ENCODE data around the gene BRPF1. TPM values are rescaled to one million over a fixed set of nuclear protein-coding genes. Genes with fewer than 3 reads are reported as not detected.

BRPF1 gene
- total RNA-seq, 1 experiment from 2014 or later: 23.6 TPM

GRCh38 chr3:9782770-9783169 is 51.2 kb downstream of the BRPF1 start:
- ChIA-PET POLR2A (no interaction called here), RAD21 (ENCODE audit: low non-redundant PET in 1 of 2, low total read pairs in 2 of 2, uncharacterized antibody in 2 of 2, unreplicated experiment in 2 of 2) (no interaction called here), CTCF (interaction anchor here (1.5 to 1.6 kb wide), 2 partner anchors 10 to 13 kb away, joined by 3 to 4 read pairs; partner anchors contain the start of genes ARPC4, CAMK1 and TADA3)
- H3K9me3 ChIP-seq (ENCODE audit: control insufficient read depth in 1 of 2, insufficient read depth in 1 of 2, low read depth in 1 of 2, low read length in 2 of 2): no peaks in the 10 kb centered on the region
- no peaks in the 10 kb centered on the region for H3K79me2 ChIP-seq (ENCODE audit: insufficient read depth, low read length)
- H3K27me3 ChIP-seq (ENCODE audit: insufficient read depth, low read length): no peaks in the 10 kb centered on the region
- H3K4me2 ChIP-seq (ENCODE audit: low read length): no peak overlapping the region
- no peak overlapping the region for H2AFZ ChIP-seq (ENCODE audit: low read depth, low read length, poor library complexity, severe bottlenecking)
- no peak overlapping the region for H3K27ac ChIP-seq (ENCODE audit: low read depth, low read length)
- H3K9me2 ChIP-seq (ENCODE audit: insufficient read depth): no peaks in the 10 kb centered on the region
- intact Hi-C loops (cut with micrococcal nuclease): no loop called here
- DNase-seq (ENCODE audit: low read depth, low spot score): no peak
- H3K4me3 ChIP-seq (replicated peaks in 1 of 2; ENCODE audit: low read depth in 1 of 2, low read length in 2 of 2): no peak overlapping the region
- H4K20me1 ChIP-seq (ENCODE audit: insufficient read depth): no peaks in the 10 kb centered on the region
- H3K9ac ChIP-seq (ENCODE audit: low read length): no peak overlapping the region
- peaks cover 15 to 21% of the 10 kb centered on the region in 2 experiments; a peak in 3 of 4 replicates for H3K36me3 ChIP-seq (ENCODE audit: control insufficient read depth in 1 of 2, insufficient read depth in 2 of 2, low read length in 2 of 2)
- TF ChIP-seq RAD21 (IDR thresholded peaks at IDR 0.05; ENCODE audit: low read depth) (peak; percentile 51), SRF (IDR thresholded peaks at IDR 0.05; ENCODE audit: low read depth) (no peak), ZBTB33 (IDR thresholded peaks at IDR 0.05; ENCODE audit: extremely low read depth, insufficient replicate concordance, low read length) (no peak), FOSL1 (IDR thresholded peaks at IDR 0.05; ENCODE audit: low read depth) (no peak), ZFX (IDR thresholded peaks at IDR 0.05) (no peak), CEBPB (IDR thresholded peaks at IDR 0.05; ENCODE audit: low read depth) (no peak), TCF7L2 (IDR thresholded peaks at IDR 0.05; ENCODE audit: borderline replicate concordance, extremely low read depth, insufficient read depth, insufficient read length) (no peak), YY1 (IDR thresholded peaks at IDR 0.05; ENCODE audit: extremely low read depth, insufficient replicate concordance, low read depth, low read length) (no peak), EZH2phosphoT487 (IDR thresholded peaks at IDR 0.05; ENCODE audit: borderline replicate concordance) (no peak), CTCF (IDR thresholded peaks at IDR 0.05 in 2 of 3, conservative IDR thresholded peaks at IDR 0.05 in 1 of 3; ENCODE audit: borderline replicate concordance in 1 of 3, insufficient read depth in 1 of 3, low read depth in 2 of 3, low read length in 2 of 3) (peak in 2 of 3 experiments; percentile 23 to 30; a peak in 2 of 6 replicates), ZNF274 (IDR thresholded peaks at IDR 0.05; ENCODE audit: low read depth, low read length) (no peak), MAX (IDR thresholded peaks at IDR 0.05) (no peak), SP1 (IDR thresholded peaks at IDR 0.05; ENCODE audit: low read depth) (no peak)
- BruUV-seq (replicated peaks): no TSS peak
- ATAC-seq: peak; percentile 74
- peaks cover 0 to 8% of the 10 kb centered on the region in 2 experiments; a peak in 1 of 4 replicates for H3K4me1 ChIP-seq (ENCODE audit: control insufficient read depth in 1 of 2, insufficient read depth in 2 of 2, low read length in 2 of 2)
